Uterus (tissue), 2 donors: ENCODE data around the gene ATP8B3.

Experiments used
- CTCF ChIP-seq, 4 experiments: fragments of 200-600 bp in 2 of 4; fragments of 450-650 bp in 2 of 4; sonication (generic) in 2 of 4; IDR thresholded peaks; one replicate each; pipeline ENCODE4 v1.5.1; 2016 to 2019; ENCODE audit warnings: antibody characterized with exemption in 4 of 4, mild to moderate bottlenecking in 2 of 4, moderate library complexity in 1 of 4
- POLR2A ChIP-seq, 2 donors: fragments of 450-650 bp; IDR thresholded peaks; one replicate each; pipeline ENCODE4 v1.6.1; 2016; ENCODE audit warnings: antibody characterized with exemption in 2 of 2, mild to moderate bottlenecking in 1 of 2, moderate library complexity in 1 of 2

GRCh38 chr19:1773184-1773583 lies 38.9 kb downstream of the ATP8B3 start:
- no peak for TF ChIP-seq CTCF (IDR thresholded peaks at IDR 0.05)
- no peak for TF ChIP-seq POLR2A (IDR thresholded peaks at IDR 0.05)
